Sciatic nerve (tissue), 2 donors: ENCODE results near the gene ZFAND2B. TPM values are rescaled to one million over a fixed set of nuclear protein-coding genes. Genes with fewer than 3 reads are reported as not detected.

Experiments
- ATAC-seq: fragments of 200-7000 bp; cut with Tn5 transposase; one replicate; pipeline ENCODE4 v1.9.1; 2020; ENCODE audit warnings: mild to moderate bottlenecking, moderate library complexity
- DNase-seq: peaks from one replicate; pipeline ENCODE4 v3.0.0-alpha.2; 2020; ENCODE audit warnings: low spot score
- intact Hi-C: fragments of 100-400 bp; cut with DNase I; formaldehyde crosslinking; loops from one replicate; pipeline ENCODE4 v1.14.2; 2022
- total RNA-seq: library from RNA; stranded (reverse); fragmentation: NEBNext Ultra II Directional; extraction: Animal tissue kit (Norgen Biotek cat#: 25700); gene quantifications from one replicate; pipeline ENCODE4 v1.2.1, GENCODE V29; 2021
- donor health status: DM: no; HTN: no; CAD: no.
- donor health status: DM: no; HTN: no; CAD: no.

ZFAND2B gene
- total RNA-seq, 1 donor from 2014 or later: 40.8 TPM

- DNase-seq: no peak
- ATAC-seq: no peak
- intact Hi-C loops: loop anchor here (5.0 kb wide), 2 partner anchors 39 to 819 kb away; partner anchors contain the start of genes CNPPD1, CTDSP1 and RETREG2
Measured at GRCh38 chr2:219215871-219216534, 9.4 kb downstream of the ZFAND2B start.

- DNase-seq: no peak
- intact Hi-C loops: loop anchor here (5.0 kb wide), 2 partner anchors 39 to 819 kb away; partner anchors contain the start of genes CNPPD1, CTDSP1 and RETREG2
- no peak for ATAC-seq
Measured at GRCh38 chr2:219216535-219216915, 9.9 kb downstream of the ZFAND2B start.

GRCh38 chr2:219218217-219218731 lies 11.7 kb downstream of the ZFAND2B start:
- DNase-seq: peak; percentile 75
- intact Hi-C loops: loop anchor here (5.0 kb wide), 2 partner anchors 41 to 821 kb away; partner anchors contain the start of genes CNPPD1, CTDSP1 and RETREG2
- ATAC-seq: peak; percentile 43

GRCh38 chr2:219218732-219219701 lies 12.4 kb downstream of the ZFAND2B start, which contains the start of gene ABCB6:
Gene ABCB6 (minus strand): TSS chr2:219218958. CDS start chr2:219218673, 285 bp downstream.
- intact Hi-C loops: loop anchor here (5.0 kb wide), 2 partner anchors 42 to 822 kb away; partner anchors contain the start of genes CNPPD1, CTDSP1 and RETREG2
- ATAC-seq (peak; percentile 96), DNase-seq (peak; percentile 99)

- intact Hi-C loops: loop anchor here (5.0 kb wide), 2 partner anchors 43 to 823 kb away; partner anchors contain the start of genes CNPPD1, CTDSP1 and RETREG2
- no peak for ATAC-seq
- no peak for DNase-seq
Measured at GRCh38 chr2:219219784-219220532, 13.4 kb downstream of the ZFAND2B start.

- ATAC-seq: no peak
Measured at GRCh38 chr2:219220652-219221402, 14.2 kb downstream of the ZFAND2B start.

GRCh38 chr2:219221957-219222518 lies 15.5 kb downstream of the ZFAND2B start:
- DNase-seq: no peak
- intact Hi-C loops: no loop called here
- no peak for ATAC-seq

More at GRCh38 chr2:219220652-219221402, 14.2 kb downstream of the ZFAND2B start:
- no peak for DNase-seq
- intact Hi-C loops: no loop called here

GRCh38 chr2:219223831-219224610 lies 17.4 kb downstream of the ZFAND2B start:
- ATAC-seq: no peak
- intact Hi-C loops: no loop called here
- DNase-seq: no peak

GRCh38 chr2:219225350-219225749 lies 18.8 kb downstream of the ZFAND2B start:
- intact Hi-C loops: no loop called here
- ATAC-seq (no peak), DNase-seq (no peak)

GRCh38 chr2:219228041-219228910 lies 21.7 kb downstream of the ZFAND2B start:
- DNase-seq: no peak
- ATAC-seq: no peak
- intact Hi-C loops: no loop called here

- intact Hi-C loops: no loop called here
- DNase-seq (peak; percentile 70), ATAC-seq (peak; percentile 2)
Measured at GRCh38 chr2:219228911-219229304, 22.3 kb downstream of the ZFAND2B start.

- intact Hi-C loops: no loop called here
- peak; percentile 98 for DNase-seq
- peak; percentile 99 for ATAC-seq
Measured at GRCh38 chr2:219229305-219230058, 22.9 kb downstream of the ZFAND2B start, which contains the start of the genes ANKZF1 and ATG9A. Gene ANKZF1 (plus strand): TSS chr2:219229806. CDS start chr2:219230258, 452 bp downstream. Gene ATG9A (minus strand): TSS chr2:219229636. CDS start chr2:219228024, 1,612 bp downstream.

GRCh38 chr2:219230059-219230540 lies 23.5 kb downstream of the ZFAND2B start:
- intact Hi-C loops: no loop called here
- ATAC-seq (peak; percentile 9), DNase-seq (no peak)

GRCh38 chr2:219234331-219234730 lies 27.7 kb downstream of the ZFAND2B start:
- no peak for ATAC-seq
- intact Hi-C loops: no loop called here
- DNase-seq: no peak

- intact Hi-C loops: loop anchor here (10.0 kb wide), 1 partner anchor 1169 kb away; no protein-coding TSS in a partner anchor
- no peak for DNase-seq
- ATAC-seq: no peak
Measured at GRCh38 chr2:219243291-219243761, 36.7 kb downstream of the ZFAND2B start.
